Psoas muscle (tissue), 8 donors: Measurements from ENCODE around the gene ETV6. TPM values are rescaled to one million over a fixed set of nuclear protein-coding genes. Genes with fewer than 3 reads are reported as not detected.

Experiments used
- ATAC-seq, 4 donors: fragments of 200-7000 bp; cut with Tn5 transposase; one replicate each; pipeline ENCODE4 v1.9.1; 2020; ENCODE audit warnings: moderate library complexity in 3 of 4, mild to moderate bottlenecking in 2 of 4
- DNase-seq, 2 donors: peaks; one replicate each; pipeline ENCODE4 v3.0.0-alpha.2; 2020
- H3K27ac ChIP-seq: fragments of 200-600 bp; one replicate; pipeline ENCODE4 v1.8.0; 2022
- H3K27me3 ChIP-seq, 3 donors: fragments of 200-600 bp in 1 of 3; one replicate each; pipeline versions ENCODE4 v1.6.1 to v1.8.0; 2013 to 2022; ENCODE audit warnings: low read length in 2 of 3, mild to moderate bottlenecking in 2 of 3, moderate library complexity in 1 of 3; ENCODE audit not compliant: insufficient read depth in 3 of 3
- H3K36me3 ChIP-seq, 2 donors: fragments of 200-600 bp in 1 of 2; one replicate each; pipeline versions ENCODE4 v1.6.1 to v1.8.0; 2013 to 2022; ENCODE audit warnings: low read depth in 1 of 2, mild to moderate bottlenecking in 1 of 2, moderate library complexity in 1 of 2; ENCODE audit not compliant: insufficient read depth in 1 of 2
- H3K4me1 ChIP-seq: fragments of 200-600 bp; one replicate; pipeline ENCODE4 v1.8.0; 2022
- H3K4me3 ChIP-seq: fragments of 200-600 bp; one replicate; pipeline ENCODE4 v1.8.0; 2022; ENCODE audit warnings: mild to moderate bottlenecking
- H3K9me3 ChIP-seq: fragments of 200-600 bp; one replicate; pipeline ENCODE4 v1.8.0; 2022
- WGBS, 3 donors: extraction: QIAGEN DNeasy Blood & Tissue Kit; methylation state at CpG; one replicate each; pipeline versions ENCODE4 v1.1.6 to v1.1.7; 2013; 5-methylcytosine and 5-hydroxymethylcytosine counted together
- intact Hi-C, 2 donors: fragments of 100-400 bp; cut with DNase I; formaldehyde crosslinking; loops; one replicate each; pipeline versions ENCODE4 v1.11.0 to v1.14.2; 2022
- polyA plus RNA-seq, 3 donors: library from polyadenylated mRNA; stranded (reverse); fragments of 200-250 nt; gene quantifications; one replicate each; pipeline ENCODE4 v1.2.3, GENCODE V29; 2013
- total RNA-seq, 4 donors: library from RNA; stranded (reverse); fragmentation: NEBNext Ultra II Directional in 2 of 4; extraction: Animal tissue kit (Norgen Biotek cat#: 25700) in 2 of 4; gene quantifications; one replicate each; pipeline versions ENCODE4 v1.2.1 to v1.2.4, GENCODE V29; 2021 to 2023
- TF ChIP-seq, protein P1 (sequence below): fragments of 200-600 bp; IDR thresholded peaks from one replicate; pipeline ENCODE4 v1.8.0; 2022; ENCODE audit warnings: antibody characterized with exemption
- donor health status: healthy with polysubstance abuse.
- donor health status: DM: no; HTN: no; CAD: no; lungs with moderate emphysema.
- donor health status: Bipolar disorder and iron deficiency.
- donor health status: healthy.
- donor health status: DM: yes; HTN: yes; CAD: no.
- donor health status: DM: no; HTN: no; CAD: no.
- donor health status: DM: no; HTN: no; CAD: no.
- donor health status: DM: yes; HTN: yes; CAD: no.

Gene ETV6
- total and polyA plus RNA-seq, 7 donors, result 2.8 to 22.9 (median 4.9) TPM

- ATAC-seq, result no peak
- H3K27ac ChIP-seq, result peak overlapping the region; percentile 54
- no peak for DNase-seq
- TF ChIP-seq, protein P1, sequence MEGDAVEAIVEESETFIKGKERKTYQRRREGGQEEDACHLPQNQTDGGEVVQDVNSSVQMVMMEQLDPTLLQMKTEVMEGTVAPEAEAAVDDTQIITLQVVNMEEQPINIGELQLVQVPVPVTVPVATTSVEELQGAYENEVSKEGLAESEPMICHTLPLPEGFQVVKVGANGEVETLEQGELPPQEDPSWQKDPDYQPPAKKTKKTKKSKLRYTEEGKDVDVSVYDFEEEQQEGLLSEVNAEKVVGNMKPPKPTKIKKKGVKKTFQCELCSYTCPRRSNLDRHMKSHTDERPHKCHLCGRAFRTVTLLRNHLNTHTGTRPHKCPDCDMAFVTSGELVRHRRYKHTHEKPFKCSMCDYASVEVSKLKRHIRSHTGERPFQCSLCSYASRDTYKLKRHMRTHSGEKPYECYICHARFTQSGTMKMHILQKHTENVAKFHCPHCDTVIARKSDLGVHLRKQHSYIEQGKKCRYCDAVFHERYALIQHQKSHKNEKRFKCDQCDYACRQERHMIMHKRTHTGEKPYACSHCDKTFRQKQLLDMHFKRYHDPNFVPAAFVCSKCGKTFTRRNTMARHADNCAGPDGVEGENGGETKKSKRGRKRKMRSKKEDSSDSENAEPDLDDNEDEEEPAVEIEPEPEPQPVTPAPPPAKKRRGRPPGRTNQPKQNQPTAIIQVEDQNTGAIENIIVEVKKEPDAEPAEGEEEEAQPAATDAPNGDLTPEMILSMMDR, result no peak
- peaks cover 20% of the 10 kb centered on the region for H3K4me1 ChIP-seq
- no peak overlapping the region for H3K4me3 ChIP-seq
- no peaks in the 10 kb centered on the region for H3K27me3 ChIP-seq
- no peaks in the 10 kb centered on the region for H3K9me3 ChIP-seq
- intact Hi-C loops, result no loop called here
- 95 to 97% (median 96%) methylated on average over 2 of the region's 2 CpGs for WGBS, 3 donors
- H3K36me3 ChIP-seq, result peaks cover 6 to 7% of the 10 kb centered on the region in 2 donors
Measured at GRCh38 chr12:11881835-11882234, 232.4 kb downstream of the ETV6 start.

DNA sequence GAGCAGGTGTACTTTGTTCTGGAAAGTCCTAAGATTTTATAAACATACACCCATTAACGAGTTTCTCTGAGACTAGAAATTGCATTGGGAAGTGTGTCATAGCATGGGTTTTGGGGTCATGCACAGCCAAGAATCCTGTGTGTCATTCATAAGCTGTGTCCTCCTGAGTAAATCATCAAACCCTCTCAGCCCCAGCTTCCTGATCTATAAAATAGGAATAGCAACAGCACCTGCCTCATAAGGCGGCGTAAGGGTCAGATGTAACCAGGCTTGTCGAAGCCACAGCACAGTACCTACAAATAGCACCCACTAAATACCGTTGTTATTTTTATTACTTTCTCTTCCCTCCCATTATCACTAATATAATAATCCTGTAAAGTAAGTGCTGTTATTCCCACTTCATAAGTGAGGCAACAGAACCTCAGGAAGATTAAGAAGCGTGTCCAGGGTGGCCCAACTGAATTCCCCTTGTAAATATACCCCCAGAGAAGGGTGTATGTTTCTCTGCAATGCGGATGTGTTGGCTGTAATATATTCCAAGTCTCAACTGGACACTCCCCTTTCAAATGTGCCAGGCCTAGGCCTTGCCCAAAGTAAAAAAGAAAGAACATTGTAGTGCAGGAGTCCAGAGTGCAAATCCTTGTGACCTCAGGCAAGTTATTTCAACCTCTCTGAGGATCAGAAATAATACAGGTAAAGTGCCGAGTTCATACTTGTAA, 233.0 kb downstream of the ETV6 start:
- DNase-seq (no peak), ATAC-seq (peak in 3 of 4 donors; percentile 71 to 81 (median 76))
- H3K36me3 ChIP-seq, result peaks cover 6 to 9% of the 10 kb centered on the region in 2 donors
- peak overlapping the region; percentile 54 for H3K27ac ChIP-seq
- 32 to 45% (median 33%) methylated on average over 8 of the region's 8 CpGs for WGBS, 3 donors
- intact Hi-C loops, result no loop called here
- H3K4me1 ChIP-seq, result peaks cover 20% of the 10 kb centered on the region
- TF ChIP-seq, protein P1, result no peak
- H3K27me3 ChIP-seq, result no peaks in the 10 kb centered on the region
- H3K9me3 ChIP-seq, result no peaks in the 10 kb centered on the region
- H3K4me3 ChIP-seq, result no peak overlapping the region

GRCh38 chr12:11884116-11884515, 234.6 kb downstream of the ETV6 start:
- H3K4me3 ChIP-seq, result no peak overlapping the region

GRCh38 chr12:11884706-11885105, 235.2 kb downstream of the ETV6 start:
- ATAC-seq (peak in 1 of 4 donors; percentile 30), DNase-seq (no peak)
- no peaks in the 10 kb centered on the region for H3K27me3 ChIP-seq
- 87 to 94% (median 93%) methylated on average over 2 of the region's 2 CpGs for WGBS, 3 donors
- TF ChIP-seq, protein P1, result no peak
- no peak overlapping the region for H3K4me3 ChIP-seq
- peaks cover 13% of the 10 kb centered on the region for H3K4me1 ChIP-seq
- H3K9me3 ChIP-seq, result no peaks in the 10 kb centered on the region
- peaks cover 9 to 16% of the 10 kb centered on the region in 2 donors for H3K36me3 ChIP-seq
- H3K27ac ChIP-seq, result peak overlapping the region; percentile 31
- intact Hi-C loops, result loop anchor here in 1 of 2 donors (5.0 kb wide), 1 partner anchor 232 kb away; no protein-coding TSS in a partner anchor

More at GRCh38 chr12:11884116-11884515, 234.6 kb downstream of the ETV6 start:
- Histone ChIP-seq H3K9me3 (no peaks in the 10 kb centered on the region), H3K27me3 (no peaks in the 10 kb centered on the region), H3K27ac (peak overlapping the region; percentile 31), H3K4me1 (peaks cover 13% of the 10 kb centered on the region), H3K36me3 (peaks cover 9 to 16% of the 10 kb centered on the region in 2 donors)
- WGBS, 3 donors, result 73 to 86% (median 85%) methylated on average over 11 of the region's 11 CpGs
- ATAC-seq (no peak), DNase-seq (no peak)
- TF ChIP-seq, protein P1, result no peak
- intact Hi-C loops, result no loop called here
